ENCODE data around the gene CFAP43.

- TF ChIP-seq CTCF (conservative IDR thresholded peaks at IDR 0.05 in 1 of 2, IDR thresholded peaks at IDR 0.05 in 1 of 2; ENCODE audit: low read depth in 1 of 2, low read length in 2 of 2) (no peak), EZH2 (IDR thresholded peaks at IDR 0.05; ENCODE audit: low read length, missing control alignments) (no peak)
These were observed 142.5 kb downstream of the CFAP43 start for GRCh38 chr10:104089621-104090020.

All from fibroblast of lung (primary cell).